Caki2 (cell line): Measurements from ENCODE around the gene PGBD5. TPM values are rescaled to one million over a fixed set of nuclear protein-coding genes. Genes with fewer than 3 reads are reported as not detected.

Source experiments
- DNase-seq: peaks from one replicate; pipeline ENCODE4 v3.0.0-alpha.2; 2015; ENCODE audit warnings: low read depth
- in situ Hi-C: cut with HindIII; loops from 2 replicates; pipeline ENCODE4 v1.10.0; 2016; ENCODE audit warnings: low sequenced_read_pairs, low pct_unique_long_range_greater_than_20kb, mixed read lengths
- total RNA-seq: library from RNA; depleted of rRNA; stranded (reverse); fragments of >200 nt; shearing (Covaris generic); gene quantifications from 2 replicates; pipeline ENCODE4 v1.2.3, GENCODE V29; 2014; ENCODE audit warnings: low replicate concordance

Gene PGBD5
- total RNA-seq, 1 experiment from 2014 or later = 7.5 TPM

DNA sequence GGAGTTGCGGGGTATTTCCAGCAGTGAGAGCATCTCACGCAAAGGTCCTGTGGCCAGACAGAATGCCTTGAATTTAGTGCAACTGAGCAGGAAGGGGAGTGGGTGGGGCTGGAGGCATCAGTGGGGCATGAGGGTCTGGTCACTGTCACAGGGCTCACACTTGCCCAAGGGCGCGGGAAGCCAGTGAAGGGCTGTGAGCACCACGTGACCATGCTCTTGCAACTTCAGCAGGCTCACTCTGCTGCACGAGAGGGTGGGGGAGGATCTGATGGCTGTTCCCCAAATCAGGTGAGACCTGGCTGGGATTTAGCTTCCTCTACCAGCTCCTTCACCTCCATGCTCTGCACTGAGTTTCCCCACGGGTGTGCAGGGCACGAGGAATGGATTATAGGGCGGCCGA lies 64.2 kb downstream of the PGBD5 start:
- in situ Hi-C loops = no loop called here
- no peak for DNase-seq

DNA sequence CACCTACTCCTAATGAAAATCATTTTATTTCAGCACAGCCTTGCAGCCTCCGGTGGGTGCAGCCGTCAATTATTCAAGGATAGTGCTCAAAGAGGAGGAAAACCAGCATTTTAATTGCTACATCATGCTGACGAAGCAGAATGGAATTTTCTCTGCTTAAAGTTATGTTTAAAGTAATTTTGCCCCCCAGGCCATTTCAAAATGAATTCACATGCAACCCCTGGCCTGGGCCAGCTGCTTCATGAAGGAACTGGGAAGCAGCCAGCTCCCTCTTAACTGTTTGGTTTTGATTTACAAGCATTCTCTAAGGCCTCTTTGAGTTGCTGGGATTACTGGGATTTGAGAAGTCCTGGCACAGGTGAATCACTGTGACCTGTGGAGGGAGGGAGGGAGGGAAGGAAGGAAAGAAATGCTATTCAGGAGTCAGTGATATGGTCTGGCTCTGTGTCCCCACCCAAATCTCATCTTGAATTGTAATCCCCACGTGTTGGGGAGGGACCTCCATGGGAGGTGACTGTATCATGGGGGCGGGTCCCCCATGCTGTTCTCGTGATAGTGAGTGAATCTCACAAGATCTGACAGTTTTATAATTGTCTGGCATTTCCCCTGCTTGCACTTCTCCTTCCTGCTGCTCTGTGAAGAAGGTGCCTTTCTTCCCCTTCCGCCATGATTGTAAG lies 66.0 kb downstream of the PGBD5 start:
- in situ Hi-C loops = no loop called here
- peak; percentile 17 for DNase-seq

DNA sequence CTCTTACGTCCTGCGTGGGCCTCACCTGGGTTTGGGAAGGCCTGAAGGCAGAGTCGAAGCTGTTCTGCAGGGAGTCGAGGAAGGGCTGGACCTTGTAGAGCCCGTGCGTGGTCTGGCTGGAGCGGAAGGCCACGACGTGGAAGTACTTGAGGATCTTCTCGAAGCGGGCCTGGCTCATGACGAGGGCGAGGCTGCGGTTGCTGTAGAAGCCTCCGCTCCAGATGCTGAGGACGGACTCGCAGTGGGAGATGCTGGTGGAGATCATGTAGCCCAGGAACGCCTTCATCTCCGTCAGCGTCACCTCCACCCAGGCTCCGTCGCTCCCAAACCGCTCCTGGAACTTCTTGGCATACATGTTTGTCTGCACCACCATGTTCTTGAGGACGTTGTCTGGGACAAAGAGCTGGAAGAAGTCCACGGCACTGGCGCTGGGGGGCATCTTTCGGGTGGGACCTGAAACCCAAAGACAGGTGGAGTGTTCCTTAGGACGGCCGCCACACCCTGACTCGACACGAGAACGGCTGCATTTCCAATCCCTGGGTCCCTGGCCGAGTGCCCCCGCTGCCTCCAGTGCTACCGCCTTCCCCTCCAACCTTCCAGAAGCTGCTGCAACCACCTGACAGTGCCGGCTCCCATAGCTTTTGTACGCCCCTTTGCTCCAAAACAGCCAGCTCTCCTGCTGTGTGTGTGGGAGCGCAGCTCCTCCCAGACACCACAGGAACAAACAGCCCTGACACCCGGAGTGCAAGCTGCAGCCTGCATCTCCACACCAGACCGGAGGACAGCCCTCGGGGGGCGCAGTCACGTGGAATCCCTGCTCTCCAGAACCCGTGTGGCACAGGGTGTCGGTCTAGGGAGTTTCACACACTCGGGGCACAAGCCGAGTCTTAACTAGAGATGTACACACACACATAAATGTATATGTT lies 69.0 kb downstream of the PGBD5 start:
- in situ Hi-C loops = no loop called here

DNA sequence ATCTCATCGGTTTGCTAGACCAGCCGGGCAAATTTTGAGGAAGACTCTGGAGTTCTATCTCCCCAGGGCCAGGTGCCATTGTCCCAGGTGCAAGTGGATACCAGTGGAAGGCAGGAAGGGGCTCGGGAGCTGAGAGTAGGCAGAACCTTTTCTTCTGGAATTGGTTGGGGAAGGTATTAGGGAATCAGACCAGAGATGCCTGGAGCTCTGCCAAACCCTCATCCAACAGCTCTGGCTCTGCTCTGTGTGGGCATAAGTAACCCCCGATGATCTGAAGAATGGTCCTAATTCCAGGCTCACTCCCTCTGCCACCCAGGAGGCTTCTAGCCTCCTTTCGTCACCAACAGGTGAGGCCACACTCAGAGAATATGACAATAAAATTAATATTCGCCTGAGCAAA lies 69.9 kb downstream of the PGBD5 start:
- in situ Hi-C loops = no loop called here
- DNase-seq = no peak

More for the DNA sequence above, 69.0 kb downstream of the PGBD5 start:
- no peak for DNase-seq

DNA sequence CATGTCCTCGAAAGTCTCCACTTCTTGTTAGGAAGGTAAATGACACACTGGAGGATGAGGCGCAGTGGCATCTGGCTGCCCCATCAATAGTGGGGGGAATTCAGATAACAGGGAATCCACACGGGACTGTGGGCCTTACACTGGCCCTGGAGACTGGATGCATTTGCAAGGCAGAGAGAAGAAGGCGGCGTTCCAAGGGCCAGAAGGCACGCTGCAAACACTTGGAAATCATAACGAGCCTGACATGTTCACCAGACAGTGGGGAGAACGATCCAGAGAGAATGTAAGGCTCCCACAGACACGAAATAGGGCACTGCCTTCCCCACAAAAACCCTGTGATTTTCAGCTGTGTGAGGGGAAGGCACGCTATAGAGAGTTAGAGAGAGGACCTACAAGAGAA lies 70.5 kb downstream of the PGBD5 start:
- DNase-seq = no peak
- in situ Hi-C loops = no loop called here

DNA sequence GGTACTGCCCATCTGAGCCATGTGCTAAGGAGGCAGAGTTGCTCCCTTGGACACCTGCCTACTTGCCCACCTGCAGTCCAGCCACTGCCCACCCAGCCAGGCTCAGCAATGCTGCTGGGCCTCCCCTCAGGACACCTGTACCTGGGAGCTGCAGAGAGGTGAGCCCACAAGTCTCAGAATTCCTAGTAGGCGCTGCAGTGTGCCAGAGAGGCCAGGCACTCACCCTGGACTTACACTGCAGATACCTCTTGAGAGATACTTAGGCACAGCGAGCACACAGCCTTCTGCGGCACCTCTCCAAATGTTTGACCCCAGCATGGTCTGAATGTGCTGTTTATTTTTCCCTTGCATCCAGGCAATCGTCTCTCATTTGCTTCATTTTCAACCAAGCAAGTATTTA lies 71.0 kb downstream of the PGBD5 start:
- in situ Hi-C loops = no loop called here
- no peak for DNase-seq

DNA sequence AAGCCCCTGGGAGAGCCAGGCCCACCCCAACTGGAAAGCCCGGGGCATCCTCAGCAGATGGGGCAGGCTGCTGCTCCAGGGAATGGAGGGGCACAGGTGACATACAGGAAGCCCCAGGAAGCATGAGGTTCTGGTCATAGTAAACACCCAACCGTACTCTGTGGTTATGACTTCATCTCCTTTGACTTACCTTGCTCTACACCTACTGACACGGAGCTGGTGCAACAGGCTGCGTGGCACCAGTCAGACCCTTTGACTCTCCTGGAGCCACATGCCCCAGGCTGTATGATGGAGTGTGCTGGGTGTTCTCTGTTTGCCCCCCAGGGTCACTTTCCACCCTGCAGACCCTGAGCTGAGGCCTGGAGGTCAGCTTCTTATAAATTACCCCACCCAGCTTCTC lies 72.1 kb downstream of the PGBD5 start:
- DNase-seq = no peak
- in situ Hi-C loops = no loop called here

DNA sequence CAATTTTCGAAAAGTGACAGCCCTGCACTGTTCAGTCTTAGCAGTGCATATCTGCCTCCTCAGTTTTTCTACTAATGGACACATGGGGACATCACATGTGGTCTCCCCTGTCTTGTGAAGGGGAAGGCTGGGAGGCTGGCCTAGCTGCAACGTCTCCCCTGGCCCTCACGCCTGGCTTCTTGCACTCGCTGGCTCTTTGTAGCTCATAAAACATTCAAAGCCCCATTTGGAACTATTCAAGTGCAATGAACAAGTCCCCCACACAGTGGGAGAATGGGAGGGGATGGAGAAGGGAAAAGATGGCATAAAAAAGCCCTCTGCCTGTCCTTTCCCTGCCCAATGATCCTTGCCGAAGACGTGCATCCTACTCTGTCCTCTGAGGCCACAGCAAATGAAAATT lies 73.6 kb downstream of the PGBD5 start:
- in situ Hi-C loops = no loop called here
- no peak for DNase-seq

DNA sequence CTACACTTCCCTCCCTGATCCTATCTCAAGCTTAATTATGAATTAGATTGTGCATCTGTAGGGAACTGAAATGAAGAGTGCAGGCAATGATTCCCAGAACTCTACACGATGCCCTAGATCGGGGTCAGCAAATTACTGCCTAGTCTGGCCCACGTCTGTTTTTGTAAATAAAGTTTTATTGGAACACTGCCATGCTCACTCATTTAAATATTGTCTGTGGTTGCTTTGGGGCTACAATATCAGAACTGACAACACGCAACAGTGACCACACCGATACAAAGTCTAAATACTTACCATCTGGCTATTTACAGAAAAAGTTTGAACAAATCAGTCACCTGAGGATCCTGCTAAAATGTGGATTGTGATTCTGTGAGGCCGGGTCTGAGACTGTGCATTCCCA lies 74.1 kb downstream of the PGBD5 start:
- DNase-seq = no peak
- in situ Hi-C loops = no loop called here

DNA sequence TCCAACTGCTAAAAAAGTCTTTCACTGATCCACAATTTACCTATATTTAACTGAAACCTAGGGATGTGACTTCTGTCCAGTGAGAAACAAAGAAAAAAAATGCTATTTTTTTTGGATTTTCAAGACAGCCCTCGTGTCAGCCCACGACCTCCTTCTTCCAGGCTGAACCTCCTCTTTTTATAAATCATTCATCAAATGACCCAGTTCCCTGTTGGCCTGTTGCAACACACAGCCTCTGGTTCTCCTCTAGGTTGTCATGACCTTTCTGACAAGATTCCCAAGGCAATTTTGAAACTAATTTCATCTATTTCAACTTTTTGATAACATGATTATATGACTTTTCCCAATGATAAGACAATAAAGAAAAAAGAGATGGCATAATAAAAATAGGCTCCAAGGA lies 74.6 kb downstream of the PGBD5 start:
- in situ Hi-C loops = no loop called here
- DNase-seq = no peak

DNA sequence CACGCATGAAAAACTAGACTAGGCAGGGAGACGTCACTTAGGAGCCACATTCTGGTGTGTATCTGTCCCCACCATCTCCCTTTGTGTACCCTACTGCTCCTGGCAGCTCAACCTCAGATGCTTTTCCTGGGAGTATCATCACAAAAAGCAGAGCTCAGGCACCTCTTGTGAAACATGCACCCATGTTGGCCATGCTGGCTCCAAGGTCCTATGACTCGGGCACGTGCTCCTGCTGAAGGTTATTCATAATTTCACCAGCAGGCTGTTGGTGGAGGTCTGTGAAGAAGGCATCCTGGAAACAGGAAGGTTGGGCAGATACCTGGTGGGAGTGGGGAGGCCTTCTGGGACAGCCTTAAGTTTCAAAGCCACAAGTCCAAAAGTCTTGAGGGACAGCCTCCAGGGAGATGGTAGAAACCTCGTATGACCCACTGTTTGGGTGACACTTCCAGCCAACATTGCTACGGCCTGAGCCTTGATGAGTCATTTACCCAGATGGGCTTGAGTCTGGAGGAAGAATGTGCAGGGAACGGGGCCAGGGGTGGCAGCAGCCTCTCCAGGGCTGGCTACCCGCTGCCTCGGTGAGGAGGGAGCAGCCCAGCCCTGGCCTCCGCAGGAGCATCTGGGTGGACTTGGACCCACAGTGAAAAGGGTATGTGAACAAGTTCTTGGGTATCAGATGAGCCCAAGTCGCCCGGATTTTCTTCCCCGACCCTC lies 75.8 kb downstream of the PGBD5 start:
- no peak for DNase-seq
- in situ Hi-C loops = no loop called here

DNA sequence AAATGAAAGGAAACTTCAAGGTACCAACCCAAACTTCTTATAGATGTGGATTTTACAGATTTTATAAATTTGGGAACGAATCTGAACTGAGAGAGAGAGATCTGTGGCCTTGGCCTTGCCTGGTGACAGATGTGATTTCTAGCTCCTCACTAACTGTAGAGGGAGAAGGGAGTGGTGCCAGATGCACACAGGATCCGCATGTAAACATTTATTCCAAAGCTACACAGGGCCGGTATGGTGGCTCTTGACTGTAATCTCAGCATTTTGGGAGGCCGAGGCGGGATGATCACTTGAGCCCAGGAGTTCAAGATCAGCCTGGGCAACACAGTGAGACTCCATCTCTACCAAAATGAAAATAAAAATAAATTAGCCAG lies 77.1 kb downstream of the PGBD5 start:
- in situ Hi-C loops = no loop called here
- DNase-seq = no peak

DNA sequence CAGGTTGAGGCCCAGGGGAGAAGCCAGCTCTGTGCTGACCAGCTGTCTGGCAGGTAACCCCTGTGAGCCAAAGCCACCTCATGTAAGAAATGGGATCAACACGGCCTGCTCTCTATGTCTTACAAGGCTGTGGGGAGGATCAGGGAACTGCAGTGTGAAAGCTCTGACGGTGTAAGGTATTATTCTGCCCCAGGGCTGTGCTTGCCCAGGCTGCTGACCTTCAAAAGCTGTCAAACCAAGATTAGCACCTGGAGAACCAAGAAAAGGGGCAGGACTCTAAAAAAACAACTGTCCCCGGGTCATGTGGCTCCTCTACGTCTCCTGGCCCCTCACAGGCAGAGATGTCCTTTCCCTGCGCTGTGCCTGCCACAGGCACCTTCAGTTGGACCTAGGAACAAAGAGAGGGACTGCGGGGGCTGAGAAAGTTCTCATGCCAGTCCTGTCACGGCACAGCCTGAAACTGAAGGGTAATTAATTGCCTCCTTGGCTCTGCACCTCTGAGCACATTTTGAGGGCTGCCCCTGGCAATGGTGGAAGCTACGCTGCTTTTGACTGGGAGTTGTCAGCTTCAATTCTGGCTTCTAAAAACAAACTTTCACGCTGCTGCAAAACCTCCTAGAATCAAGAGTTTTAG lies 77.6 kb downstream of the PGBD5 start:
- no peak for DNase-seq
- in situ Hi-C loops = no loop called here

DNA sequence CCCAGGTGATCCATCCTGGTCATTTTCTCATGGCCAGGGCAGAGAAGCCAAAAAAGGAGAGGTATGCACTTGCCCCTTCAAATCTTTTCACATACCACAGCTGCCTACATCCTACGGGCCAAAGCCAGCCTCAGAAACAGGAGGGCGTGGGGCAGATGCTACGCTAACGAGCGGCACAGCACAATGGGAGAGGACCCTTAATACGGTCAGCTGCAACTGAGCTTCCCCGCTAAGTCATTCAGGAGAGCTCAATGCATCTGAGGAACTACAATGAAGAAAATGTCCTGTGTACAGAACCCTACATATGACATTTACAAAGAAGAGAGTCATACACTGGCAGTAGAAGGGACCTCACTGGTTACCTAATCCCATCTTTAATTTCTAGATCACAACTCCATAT lies 78.2 kb downstream of the PGBD5 start:
- in situ Hi-C loops = no loop called here
- no peak for DNase-seq

DNA sequence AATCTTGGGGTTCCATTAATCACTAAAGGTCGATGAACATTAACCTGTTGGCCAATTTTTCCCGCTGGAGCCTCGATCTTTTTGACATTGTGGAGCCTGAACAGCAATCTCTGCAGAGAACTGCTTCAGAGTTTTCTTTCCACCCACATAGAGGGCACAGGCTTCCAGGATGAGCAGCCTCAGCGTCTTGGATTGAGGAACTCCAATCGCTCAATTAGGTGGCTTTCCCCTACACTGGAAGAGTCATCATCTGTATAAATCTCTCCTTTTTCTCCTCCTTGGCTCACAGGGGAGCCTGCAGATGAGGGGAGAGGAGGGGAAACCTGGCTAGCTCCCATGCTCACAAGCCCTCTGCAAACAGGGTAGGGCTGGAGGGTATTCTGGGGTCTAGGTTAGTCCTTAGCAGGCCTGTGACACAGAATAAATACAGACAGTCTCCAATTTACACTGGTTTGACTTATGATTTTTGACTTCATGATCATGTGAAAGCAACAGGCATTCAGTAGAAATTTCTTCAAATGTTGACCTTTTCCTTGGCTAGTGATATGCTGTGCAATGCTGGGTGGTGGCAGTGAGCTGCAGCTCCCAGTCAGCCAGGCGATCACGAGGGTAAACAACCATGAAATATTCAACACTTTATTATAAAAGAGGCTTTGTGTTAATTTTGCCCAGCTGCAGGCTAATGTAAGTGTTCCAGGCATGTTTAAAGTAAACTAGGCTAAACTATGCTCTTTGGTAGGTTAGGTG lies 80.8 kb downstream of the PGBD5 start:
- in situ Hi-C loops = no loop called here
- DNase-seq = no peak

DNA sequence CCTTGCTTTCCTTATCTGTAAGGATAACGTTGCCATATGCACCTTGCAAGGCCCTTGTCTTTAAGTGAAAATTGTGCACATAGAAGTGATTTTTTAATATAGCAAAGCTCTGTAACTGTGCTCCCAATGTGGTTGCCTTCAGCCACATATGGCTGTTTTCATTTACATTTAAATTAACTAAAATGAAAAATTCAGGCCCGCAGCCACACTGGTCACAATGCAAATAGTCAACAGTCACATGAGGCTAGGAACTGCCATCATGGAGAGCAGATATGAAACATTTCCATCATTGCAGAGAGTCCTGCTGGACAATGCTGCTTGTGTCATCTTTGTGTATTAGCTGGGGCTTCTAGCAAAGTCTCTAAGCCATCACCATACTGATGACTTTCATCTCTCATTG lies 83.4 kb downstream of the PGBD5 start:
- DNase-seq = no peak
- in situ Hi-C loops = no loop called here

DNA sequence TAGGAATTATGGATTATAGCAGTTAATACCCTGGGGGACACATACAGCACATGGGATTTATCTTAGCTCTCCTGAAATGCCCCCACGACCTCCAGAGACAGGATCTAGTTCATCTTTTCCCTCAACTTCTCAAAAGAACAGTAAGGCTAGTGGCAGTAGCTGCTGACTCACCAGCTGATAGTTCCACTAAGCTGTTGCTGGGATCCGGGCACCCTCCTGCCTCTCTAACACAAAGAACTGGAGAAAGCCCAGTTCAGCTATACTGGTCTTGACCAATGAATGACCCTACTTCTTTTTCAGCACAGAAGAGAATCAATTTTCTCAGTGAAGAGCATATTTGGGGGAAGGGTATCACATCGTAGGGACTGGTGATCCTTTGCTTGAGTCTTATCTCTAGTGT lies 84.1 kb downstream of the PGBD5 start:
- in situ Hi-C loops = no loop called here
- DNase-seq = no peak

DNA sequence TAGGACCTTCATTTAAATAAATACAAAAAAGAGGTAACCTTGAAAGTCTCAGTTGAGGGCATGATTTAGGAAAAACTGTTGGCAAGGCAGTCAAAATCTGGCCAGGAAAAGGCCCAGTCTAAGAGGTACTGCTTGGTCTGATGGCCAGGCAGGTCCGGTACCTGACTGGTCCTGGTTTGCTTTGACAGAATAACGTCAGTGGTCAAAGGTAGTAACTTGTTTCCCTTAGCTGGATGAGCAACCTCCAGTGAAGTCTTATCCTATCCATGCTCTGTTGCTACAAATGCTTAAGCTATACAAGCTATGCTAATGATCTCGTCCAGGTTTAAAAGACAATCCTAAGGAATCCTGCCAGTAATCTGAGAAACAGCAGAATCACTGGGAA lies 85.0 kb downstream of the PGBD5 start:
- no peak for DNase-seq
- in situ Hi-C loops = no loop called here
